ENCODE data around the gene B4GALT1. TPM values are rescaled to one million over a fixed set of nuclear protein-coding genes. Genes with fewer than 3 reads are reported as not detected.

B4GALT1 gene
- total and polyA plus RNA-seq, 2 of the 8 experiments (the other 6 are each of a cell fraction or from before 2014, with no cell fraction given) = 12.8 to 18.2 TPM

- TF ChIP-seq, protein P1, sequence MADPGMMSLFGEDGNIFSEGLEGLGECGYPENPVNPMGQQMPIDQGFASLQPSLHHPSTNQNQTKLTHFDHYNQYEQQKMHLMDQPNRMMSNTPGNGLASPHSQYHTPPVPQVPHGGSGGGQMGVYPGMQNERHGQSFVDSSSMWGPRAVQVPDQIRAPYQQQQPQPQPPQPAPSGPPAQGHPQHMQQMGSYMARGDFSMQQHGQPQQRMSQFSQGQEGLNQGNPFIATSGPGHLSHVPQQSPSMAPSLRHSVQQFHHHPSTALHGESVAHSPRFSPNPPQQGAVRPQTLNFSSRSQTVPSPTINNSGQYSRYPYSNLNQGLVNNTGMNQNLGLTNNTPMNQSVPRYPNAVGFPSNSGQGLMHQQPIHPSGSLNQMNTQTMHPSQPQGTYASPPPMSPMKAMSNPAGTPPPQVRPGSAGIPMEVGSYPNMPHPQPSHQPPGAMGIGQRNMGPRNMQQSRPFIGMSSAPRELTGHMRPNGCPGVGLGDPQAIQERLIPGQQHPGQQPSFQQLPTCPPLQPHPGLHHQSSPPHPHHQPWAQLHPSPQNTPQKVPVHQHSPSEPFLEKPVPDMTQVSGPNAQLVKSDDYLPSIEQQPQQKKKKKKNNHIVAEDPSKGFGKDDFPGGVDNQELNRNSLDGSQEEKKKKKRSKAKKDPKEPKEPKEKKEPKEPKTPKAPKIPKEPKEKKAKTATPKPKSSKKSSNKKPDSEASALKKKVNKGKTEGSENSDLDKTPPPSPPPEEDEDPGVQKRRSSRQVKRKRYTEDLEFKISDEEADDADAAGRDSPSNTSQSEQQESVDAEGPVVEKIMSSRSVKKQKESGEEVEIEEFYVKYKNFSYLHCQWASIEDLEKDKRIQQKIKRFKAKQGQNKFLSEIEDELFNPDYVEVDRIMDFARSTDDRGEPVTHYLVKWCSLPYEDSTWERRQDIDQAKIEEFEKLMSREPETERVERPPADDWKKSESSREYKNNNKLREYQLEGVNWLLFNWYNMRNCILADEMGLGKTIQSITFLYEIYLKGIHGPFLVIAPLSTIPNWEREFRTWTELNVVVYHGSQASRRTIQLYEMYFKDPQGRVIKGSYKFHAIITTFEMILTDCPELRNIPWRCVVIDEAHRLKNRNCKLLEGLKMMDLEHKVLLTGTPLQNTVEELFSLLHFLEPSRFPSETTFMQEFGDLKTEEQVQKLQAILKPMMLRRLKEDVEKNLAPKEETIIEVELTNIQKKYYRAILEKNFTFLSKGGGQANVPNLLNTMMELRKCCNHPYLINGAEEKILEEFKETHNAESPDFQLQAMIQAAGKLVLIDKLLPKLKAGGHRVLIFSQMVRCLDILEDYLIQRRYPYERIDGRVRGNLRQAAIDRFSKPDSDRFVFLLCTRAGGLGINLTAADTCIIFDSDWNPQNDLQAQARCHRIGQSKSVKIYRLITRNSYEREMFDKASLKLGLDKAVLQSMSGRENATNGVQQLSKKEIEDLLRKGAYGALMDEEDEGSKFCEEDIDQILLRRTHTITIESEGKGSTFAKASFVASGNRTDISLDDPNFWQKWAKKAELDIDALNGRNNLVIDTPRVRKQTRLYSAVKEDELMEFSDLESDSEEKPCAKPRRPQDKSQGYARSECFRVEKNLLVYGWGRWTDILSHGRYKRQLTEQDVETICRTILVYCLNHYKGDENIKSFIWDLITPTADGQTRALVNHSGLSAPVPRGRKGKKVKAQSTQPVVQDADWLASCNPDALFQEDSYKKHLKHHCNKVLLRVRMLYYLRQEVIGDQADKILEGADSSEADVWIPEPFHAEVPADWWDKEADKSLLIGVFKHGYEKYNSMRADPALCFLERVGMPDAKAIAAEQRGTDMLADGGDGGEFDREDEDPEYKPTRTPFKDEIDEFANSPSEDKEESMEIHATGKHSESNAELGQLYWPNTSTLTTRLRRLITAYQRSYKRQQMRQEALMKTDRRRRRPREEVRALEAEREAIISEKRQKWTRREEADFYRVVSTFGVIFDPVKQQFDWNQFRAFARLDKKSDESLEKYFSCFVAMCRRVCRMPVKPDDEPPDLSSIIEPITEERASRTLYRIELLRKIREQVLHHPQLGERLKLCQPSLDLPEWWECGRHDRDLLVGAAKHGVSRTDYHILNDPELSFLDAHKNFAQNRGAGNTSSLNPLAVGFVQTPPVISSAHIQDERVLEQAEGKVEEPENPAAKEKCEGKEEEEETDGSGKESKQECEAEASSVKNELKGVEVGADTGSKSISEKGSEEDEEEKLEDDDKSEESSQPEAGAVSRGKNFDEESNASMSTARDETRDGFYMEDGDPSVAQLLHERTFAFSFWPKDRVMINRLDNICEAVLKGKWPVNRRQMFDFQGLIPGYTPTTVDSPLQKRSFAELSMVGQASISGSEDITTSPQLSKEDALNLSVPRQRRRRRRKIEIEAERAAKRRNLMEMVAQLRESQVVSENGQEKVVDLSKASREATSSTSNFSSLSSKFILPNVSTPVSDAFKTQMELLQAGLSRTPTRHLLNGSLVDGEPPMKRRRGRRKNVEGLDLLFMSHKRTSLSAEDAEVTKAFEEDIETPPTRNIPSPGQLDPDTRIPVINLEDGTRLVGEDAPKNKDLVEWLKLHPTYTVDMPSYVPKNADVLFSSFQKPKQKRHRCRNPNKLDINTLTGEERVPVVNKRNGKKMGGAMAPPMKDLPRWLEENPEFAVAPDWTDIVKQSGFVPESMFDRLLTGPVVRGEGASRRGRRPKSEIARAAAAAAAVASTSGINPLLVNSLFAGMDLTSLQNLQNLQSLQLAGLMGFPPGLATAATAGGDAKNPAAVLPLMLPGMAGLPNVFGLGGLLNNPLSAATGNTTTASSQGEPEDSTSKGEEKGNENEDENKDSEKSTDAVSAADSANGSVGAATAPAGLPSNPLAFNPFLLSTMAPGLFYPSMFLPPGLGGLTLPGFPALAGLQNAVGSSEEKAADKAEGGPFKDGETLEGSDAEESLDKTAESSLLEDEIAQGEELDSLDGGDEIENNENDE (IDR thresholded peaks at IDR 0.05; ENCODE audit: insufficient replicate concordance, low read length) = no peak
- TF ChIP-seq POLR2A (IDR thresholded peaks at IDR 0.05; ENCODE audit: control extremely low read depth in 1 of 2, low read depth in 2 of 2, low read length in 2 of 2) = no peak
- TF ChIP-seq SP1 (IDR thresholded peaks at IDR 0.05; ENCODE audit: low read depth, low read length) = no peak
- no peak for TF ChIP-seq FOSL1 (IDR thresholded peaks at IDR 0.05; ENCODE audit: insufficient read depth, low read depth, low read length)
- TF ChIP-seq SP2 (IDR thresholded peaks at IDR 0.05; ENCODE audit: low read length) = no peak
- TF ChIP-seq CEBPB (IDR thresholded peaks at IDR 0.05; ENCODE audit: low read depth, low read length) = no peak
Observed at GRCh38 chr9:33175649-33176325, 8.7 kb upstream of the B4GALT1 start (continued).
